ENCODE results near the gene ZNF827.

ZNF827 gene

DNA sequence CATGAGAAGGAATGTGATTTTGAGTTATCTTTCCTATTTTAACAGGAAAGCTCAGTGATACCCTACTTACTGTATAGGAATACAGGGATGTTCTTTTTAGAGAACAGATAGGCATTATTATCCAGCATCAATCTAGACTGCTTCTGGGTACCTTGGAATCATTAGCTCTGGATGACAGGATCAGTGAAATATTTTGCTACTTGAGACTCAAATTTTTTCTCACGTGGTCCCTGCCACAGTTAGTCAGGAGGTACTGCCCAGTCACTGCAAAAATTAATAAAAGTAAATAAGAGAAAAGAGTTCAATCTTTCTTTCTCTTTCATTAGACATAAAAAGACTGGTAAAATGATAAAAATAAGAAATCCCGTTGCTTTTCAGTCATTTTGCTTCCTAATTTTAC, 5.5 kb downstream of the ZNF827 start:
- peaks cover 45% of the 10 kb centered on the region for H3K27me3 ChIP-seq
- no peak overlapping the region for H3K27ac ChIP-seq
- H3K36me3 ChIP-seq: no peaks in the 10 kb centered on the region
- peaks cover 16 to 24% of the 10 kb centered on the region in 2 experiments for H3K4me1 ChIP-seq (ENCODE audit: control insufficient read depth in 1 of 2, insufficient read depth in 1 of 2, low read depth in 1 of 2, low read length in 1 of 2)
- H3K9me3 ChIP-seq: no peaks in the 10 kb centered on the region
- TF ChIP-seq, protein P1, sequence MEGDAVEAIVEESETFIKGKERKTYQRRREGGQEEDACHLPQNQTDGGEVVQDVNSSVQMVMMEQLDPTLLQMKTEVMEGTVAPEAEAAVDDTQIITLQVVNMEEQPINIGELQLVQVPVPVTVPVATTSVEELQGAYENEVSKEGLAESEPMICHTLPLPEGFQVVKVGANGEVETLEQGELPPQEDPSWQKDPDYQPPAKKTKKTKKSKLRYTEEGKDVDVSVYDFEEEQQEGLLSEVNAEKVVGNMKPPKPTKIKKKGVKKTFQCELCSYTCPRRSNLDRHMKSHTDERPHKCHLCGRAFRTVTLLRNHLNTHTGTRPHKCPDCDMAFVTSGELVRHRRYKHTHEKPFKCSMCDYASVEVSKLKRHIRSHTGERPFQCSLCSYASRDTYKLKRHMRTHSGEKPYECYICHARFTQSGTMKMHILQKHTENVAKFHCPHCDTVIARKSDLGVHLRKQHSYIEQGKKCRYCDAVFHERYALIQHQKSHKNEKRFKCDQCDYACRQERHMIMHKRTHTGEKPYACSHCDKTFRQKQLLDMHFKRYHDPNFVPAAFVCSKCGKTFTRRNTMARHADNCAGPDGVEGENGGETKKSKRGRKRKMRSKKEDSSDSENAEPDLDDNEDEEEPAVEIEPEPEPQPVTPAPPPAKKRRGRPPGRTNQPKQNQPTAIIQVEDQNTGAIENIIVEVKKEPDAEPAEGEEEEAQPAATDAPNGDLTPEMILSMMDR (IDR thresholded peaks at IDR 0.05): no peak
- H3K4me3 ChIP-seq (ENCODE audit: low read depth in 1 of 2, low read length in 1 of 2): no peak overlapping the region

DNA sequence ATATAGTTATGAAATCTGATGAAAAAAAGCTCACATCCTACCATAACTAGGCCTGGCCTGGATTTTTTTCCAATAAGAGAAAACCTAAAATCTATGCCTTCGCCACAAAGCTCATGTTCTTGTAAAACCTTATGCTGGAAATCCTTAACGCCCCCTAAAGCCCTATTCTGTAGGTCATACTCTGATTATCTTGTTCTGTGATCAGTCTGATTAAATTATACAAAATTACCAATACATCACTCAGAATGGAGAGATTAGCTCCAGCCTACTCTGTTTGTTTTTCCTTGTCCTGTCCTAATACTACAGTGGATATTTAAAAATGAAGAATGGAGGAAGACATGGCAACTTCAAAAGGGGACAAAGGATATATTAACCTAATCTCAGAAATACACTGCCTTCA, 7.2 kb downstream of the ZNF827 start:
- Histone ChIP-seq H3K9me3 (no peaks in the 10 kb centered on the region), H3K27ac (no peak overlapping the region), H3K4me1 (ENCODE audit: control insufficient read depth in 1 of 2, insufficient read depth in 1 of 2, low read depth in 1 of 2, low read length in 1 of 2) (peaks cover 7 to 9% of the 10 kb centered on the region in 2 experiments), H3K36me3 (no peaks in the 10 kb centered on the region), H3K27me3 (peaks cover 28% of the 10 kb centered on the region), H3K4me3 (ENCODE audit: low read depth in 1 of 2, low read length in 1 of 2) (no peak overlapping the region)
- TF ChIP-seq, protein P1 (IDR thresholded peaks at IDR 0.05): no peak

DNA sequence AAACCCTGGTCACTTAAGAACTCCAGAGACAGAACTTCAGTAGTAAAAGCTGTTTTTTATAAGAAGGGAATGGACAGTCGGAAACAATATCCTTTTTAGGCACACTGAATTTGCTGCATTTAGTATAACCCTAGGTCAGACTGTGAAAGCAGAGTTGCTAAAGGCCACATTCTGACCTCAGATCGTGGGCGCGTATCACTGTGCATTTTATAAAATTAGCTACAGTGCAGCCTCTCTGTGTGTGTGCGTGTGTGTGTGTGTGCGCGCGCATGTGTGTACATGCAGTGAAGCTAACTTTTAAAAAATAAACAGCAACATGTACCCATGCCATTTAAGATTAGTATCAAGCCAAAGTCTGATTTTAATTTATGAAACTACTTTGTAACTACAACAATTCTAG, 8.0 kb downstream of the ZNF827 start:
- TF ChIP-seq, protein P1 (IDR thresholded peaks at IDR 0.05): no peak
- Histone ChIP-seq H3K36me3 (no peaks in the 10 kb centered on the region), H3K27ac (no peak overlapping the region), H3K9me3 (no peaks in the 10 kb centered on the region), H3K4me1 (ENCODE audit: control insufficient read depth in 1 of 2, insufficient read depth in 1 of 2, low read depth in 1 of 2, low read length in 1 of 2) (peaks cover under 1% of the 10 kb centered on the region in 2 experiments), H3K4me3 (ENCODE audit: low read depth in 1 of 2, low read length in 1 of 2) (no peak overlapping the region), H3K27me3 (peaks cover 20% of the 10 kb centered on the region)

DNA sequence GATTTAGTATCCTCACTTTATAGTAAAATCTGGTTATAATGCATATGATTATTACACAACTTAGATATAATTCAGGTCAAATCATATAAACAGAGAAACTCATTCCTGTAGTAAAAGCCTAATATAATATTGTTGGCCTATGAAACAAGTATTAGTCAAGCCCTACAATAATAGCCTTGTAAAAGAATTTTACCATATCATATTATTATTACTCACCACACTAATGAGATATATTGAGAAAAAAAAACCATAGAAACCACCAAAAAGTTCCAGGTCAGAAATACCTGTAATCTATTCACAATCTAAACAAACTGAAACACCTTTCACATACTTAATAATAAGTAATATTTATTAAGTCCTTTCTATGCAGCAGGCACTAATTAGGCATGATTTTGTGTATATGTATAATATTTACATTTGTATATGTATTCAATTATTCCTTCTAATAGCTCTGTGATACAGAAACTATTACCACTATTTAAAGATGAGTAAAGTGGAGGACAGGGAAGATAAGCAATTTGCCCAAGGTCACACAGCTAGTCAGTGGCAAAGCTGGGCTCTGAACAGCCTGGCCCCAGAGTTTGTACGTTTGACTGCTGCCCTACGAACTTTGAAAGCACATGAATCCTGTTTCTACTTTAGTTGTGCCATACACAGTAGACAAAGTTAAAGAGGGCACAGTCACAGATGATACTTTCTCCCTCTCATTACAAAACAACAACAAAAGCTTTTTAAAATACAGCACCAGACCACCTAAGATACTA, 9.0 kb downstream of the ZNF827 start:
- Histone ChIP-seq H3K4me3 (ENCODE audit: low read depth in 1 of 2, low read length in 1 of 2) (no peak overlapping the region), H3K27me3 (peaks cover 10% of the 10 kb centered on the region), H3K36me3 (no peaks in the 10 kb centered on the region), H3K27ac (no peak overlapping the region), H3K4me1 (ENCODE audit: control insufficient read depth in 1 of 2, insufficient read depth in 1 of 2, low read depth in 1 of 2, low read length in 1 of 2) (no peaks in the 10 kb centered on the region), H3K9me3 (no peaks in the 10 kb centered on the region)
- TF ChIP-seq, protein P1 (IDR thresholded peaks at IDR 0.05): no peak

DNA sequence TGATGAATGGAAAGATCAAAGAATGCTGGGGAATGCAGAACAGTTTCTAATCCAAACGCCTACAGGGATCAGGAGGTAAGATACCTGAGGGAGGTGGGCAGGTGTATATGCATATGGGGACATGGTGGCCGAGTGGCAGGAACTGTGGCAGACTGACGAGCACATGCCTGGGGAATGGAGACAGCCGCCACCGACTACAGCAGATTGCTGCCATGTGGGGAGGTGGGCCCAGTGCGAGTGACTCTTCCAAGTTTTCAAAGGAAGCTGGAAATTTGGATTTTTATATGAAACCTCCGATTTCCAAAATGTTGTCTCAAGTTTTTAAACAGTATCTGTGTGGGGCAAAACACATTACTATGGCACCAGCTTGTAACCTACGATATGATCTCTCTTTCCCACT, 9.9 kb downstream of the ZNF827 start:
- Histone ChIP-seq H3K9me3 (no peaks in the 10 kb centered on the region), H3K4me3 (ENCODE audit: low read depth in 1 of 2, low read length in 1 of 2) (no peak overlapping the region), H3K27ac (no peak overlapping the region), H3K4me1 (ENCODE audit: control insufficient read depth in 1 of 2, insufficient read depth in 1 of 2, low read depth in 1 of 2, low read length in 1 of 2) (no peaks in the 10 kb centered on the region), H3K27me3 (peaks cover 1% of the 10 kb centered on the region), H3K36me3 (no peaks in the 10 kb centered on the region)
- TF ChIP-seq, protein P1 (IDR thresholded peaks at IDR 0.05): no peak
